Natural killer cell (primary cell): ENCODE results near the gene CLUH. TPM values are rescaled to one million over a fixed set of nuclear protein-coding genes. Genes with fewer than 3 reads are reported as not detected.

Source experiments
- ATAC-seq, 3 donors: fragments of 150-1000 bp in 2 of 3; fragments of 200-7000 bp in 1 of 3; cut with Tn5 transposase; 1 replicate in 1 of 3; 2 replicates in 2 of 3; pipeline ENCODE4 v1.10.0; 2021; ENCODE audit warnings: mild to moderate bottlenecking in 2 of 3, moderate library complexity in 2 of 3
- DNase-seq, 2 donors: peaks; one replicate each; pipeline versions ENCODE4 v3.0.0 to v3.0.0-alpha.2; 2013 to 2021; ENCODE audit warnings: mixed read lengths in 1 of 2
- H3K27ac ChIP-seq: one replicate; pipeline ENCODE4 v1.5.1; 2013; ENCODE audit warnings: mild to moderate bottlenecking, low read length
- H3K27me3 ChIP-seq: one replicate; pipeline ENCODE4 v1.6.1; 2013; ENCODE audit warnings: low read length; ENCODE audit not compliant: control insufficient read depth, insufficient read depth
- H3K36me3 ChIP-seq: one replicate; pipeline ENCODE4 v1.6.1; 2013; ENCODE audit warnings: low read length; ENCODE audit not compliant: control insufficient read depth, insufficient read depth
- H3K4me1 ChIP-seq: one replicate; pipeline ENCODE4 v1.6.1; 2013; ENCODE audit warnings: low read length; ENCODE audit not compliant: control insufficient read depth, insufficient read depth
- H3K4me3 ChIP-seq: one replicate; pipeline ENCODE4 v1.5.1; 2013; ENCODE audit warnings: low read length
- H3K9me3 ChIP-seq: one replicate; pipeline ENCODE4 v1.6.1; 2013; ENCODE audit warnings: low read length; ENCODE audit not compliant: control insufficient read depth, insufficient read depth
- H3K27ac Mint-ChIP-seq, 2 donors: one replicate each; pipeline ENCODE4 v1.8.0; 2022; ENCODE audit warnings: mild to moderate bottlenecking in 2 of 2, mixed read lengths in 2 of 2, moderate library complexity in 1 of 2
- H3K27me3 Mint-ChIP-seq, 2 donors: one replicate each; pipeline ENCODE4 v1.8.0; 2022; ENCODE audit warnings: low read depth in 2 of 2, mixed read lengths in 2 of 2
- H3K36me3 Mint-ChIP-seq: one replicate; pipeline ENCODE4 v1.8.0; 2022; ENCODE audit warnings: mixed read lengths
- H3K4me1 Mint-ChIP-seq, 2 donors: one replicate each; pipeline ENCODE4 v1.8.0; 2022; ENCODE audit warnings: mixed read lengths in 2 of 2
- H3K4me3 Mint-ChIP-seq: one replicate; pipeline ENCODE4 v1.8.0; 2022; ENCODE audit warnings: mild to moderate bottlenecking, moderate library complexity, mixed read lengths
- H3K9me3 Mint-ChIP-seq, 2 donors: one replicate each; pipeline ENCODE4 v1.8.0; 2022; ENCODE audit warnings: mixed read lengths in 2 of 2
- WGBS: methylation state at CpG from one replicate; pipeline ENCODE4 v1.1.7; 2013; ENCODE audit warnings: missing lambda C conversion rate; ENCODE audit not compliant: insufficient coverage; 5-methylcytosine and 5-hydroxymethylcytosine counted together
- intact Hi-C: fragments of 100-400 bp; cut with micrococcal nuclease; formaldehyde crosslinking; loops from one replicate; pipeline ENCODE4 v1.14.2; 2022
- total RNA-seq, 4 donors: library from RNA; stranded (reverse); fragments of 120-200 nt in 1 of 4; gene quantifications; one replicate each; pipeline versions ENCODE4 v1.2.3 to v1.2.4, GENCODE V29; 2013 to 2022
- TF ChIP-seq, protein P1 (sequence below): fragments of 200-600 bp; IDR thresholded peaks from one replicate; pipeline ENCODE4 v1.8.0; 2022; ENCODE audit warnings: antibody characterized with exemption

The CLUH gene
- total RNA-seq, 3 donors from 2014 or later (not counting 1 experiment from before 2014, with no cell fraction given) = 34.6 to 43.5 (median 42.1) TPM

DNA sequence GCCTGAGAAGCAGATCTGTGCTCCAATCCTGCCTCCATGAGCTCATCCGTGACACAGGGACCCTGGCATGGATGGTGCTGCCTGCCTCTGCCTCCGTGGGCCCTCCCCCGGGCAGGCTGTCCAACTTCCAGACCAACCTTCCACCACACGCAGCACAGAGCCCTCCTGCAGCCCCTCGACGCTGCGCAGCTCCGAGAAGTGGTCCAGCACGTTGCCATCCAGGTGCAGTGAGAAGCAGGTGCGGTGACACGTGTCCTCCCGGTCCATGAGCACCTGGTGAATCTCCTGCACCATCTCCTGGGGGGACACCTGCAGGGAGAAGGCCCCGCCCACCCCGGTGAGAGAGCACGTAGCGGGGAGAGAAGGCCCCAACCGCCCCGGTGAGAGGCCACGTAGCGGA is 8.4 kb downstream of the CLUH start:
- 97% methylated on average over 20 of the region's 20 CpGs for WGBS
- Histone ChIP-seq H3K9me3 (no peaks in the 10 kb centered on the region), H3K36me3 (peaks cover 33% of the 10 kb centered on the region), H3K27ac (no peak overlapping the region), H3K4me1 (peaks cover 42% of the 10 kb centered on the region), H3K27me3 (no peaks in the 10 kb centered on the region), H3K4me3 (no peak overlapping the region)
- no peaks in the 10 kb centered on the region for H3K27me3 Mint-ChIP-seq
- H3K9me3 Mint-ChIP-seq = no peaks in the 10 kb centered on the region
- ATAC-seq (no peak), DNase-seq (no peak)
- TF ChIP-seq, protein P1, sequence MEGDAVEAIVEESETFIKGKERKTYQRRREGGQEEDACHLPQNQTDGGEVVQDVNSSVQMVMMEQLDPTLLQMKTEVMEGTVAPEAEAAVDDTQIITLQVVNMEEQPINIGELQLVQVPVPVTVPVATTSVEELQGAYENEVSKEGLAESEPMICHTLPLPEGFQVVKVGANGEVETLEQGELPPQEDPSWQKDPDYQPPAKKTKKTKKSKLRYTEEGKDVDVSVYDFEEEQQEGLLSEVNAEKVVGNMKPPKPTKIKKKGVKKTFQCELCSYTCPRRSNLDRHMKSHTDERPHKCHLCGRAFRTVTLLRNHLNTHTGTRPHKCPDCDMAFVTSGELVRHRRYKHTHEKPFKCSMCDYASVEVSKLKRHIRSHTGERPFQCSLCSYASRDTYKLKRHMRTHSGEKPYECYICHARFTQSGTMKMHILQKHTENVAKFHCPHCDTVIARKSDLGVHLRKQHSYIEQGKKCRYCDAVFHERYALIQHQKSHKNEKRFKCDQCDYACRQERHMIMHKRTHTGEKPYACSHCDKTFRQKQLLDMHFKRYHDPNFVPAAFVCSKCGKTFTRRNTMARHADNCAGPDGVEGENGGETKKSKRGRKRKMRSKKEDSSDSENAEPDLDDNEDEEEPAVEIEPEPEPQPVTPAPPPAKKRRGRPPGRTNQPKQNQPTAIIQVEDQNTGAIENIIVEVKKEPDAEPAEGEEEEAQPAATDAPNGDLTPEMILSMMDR = no peak
- no peaks in the 10 kb centered on the region for H3K36me3 Mint-ChIP-seq
- intact Hi-C loops = no loop called here
- H3K27ac Mint-ChIP-seq = no peak overlapping the region
- H3K4me1 Mint-ChIP-seq = peaks cover 6 to 17% of the 10 kb centered on the region in 2 donors
- no peak overlapping the region for H3K4me3 Mint-ChIP-seq

DNA sequence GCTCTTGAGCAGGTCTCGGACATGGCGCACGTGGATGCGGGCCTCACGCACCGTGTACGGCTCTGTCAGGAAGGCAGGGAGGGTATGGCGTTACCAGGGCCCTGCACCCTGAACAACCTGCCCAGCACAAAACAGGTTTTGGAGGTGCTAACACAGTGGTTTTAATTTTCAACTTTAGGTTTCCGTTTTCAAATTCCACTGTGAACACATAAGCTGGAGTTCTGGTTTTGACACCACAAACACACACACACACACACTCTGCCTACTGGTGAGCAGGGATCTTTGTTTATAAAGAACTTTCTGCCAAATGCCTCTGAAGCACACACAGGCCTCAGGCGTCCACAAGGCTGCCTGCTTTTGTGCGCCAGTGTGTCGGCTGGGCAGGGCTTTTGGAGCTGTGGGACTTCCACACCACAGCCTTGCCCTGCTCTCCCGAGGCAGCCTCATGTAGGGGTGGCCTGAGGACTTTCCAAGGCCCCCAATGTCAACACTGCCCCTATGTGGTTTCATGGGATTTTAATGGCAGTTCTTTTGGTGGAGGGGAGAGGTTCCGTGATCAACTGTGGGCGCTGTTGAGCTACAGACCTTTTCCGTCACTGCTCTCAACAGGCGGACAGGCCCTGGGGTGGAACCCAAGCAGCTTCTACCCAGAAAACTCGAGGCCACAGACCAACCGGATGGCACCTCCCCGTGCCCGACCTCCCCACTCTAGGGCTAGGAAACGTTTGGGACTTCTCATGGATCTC is 9.4 kb downstream of the CLUH start:
- TF ChIP-seq, protein P1 = no peak
- H3K36me3 ChIP-seq = peaks cover 37% of the 10 kb centered on the region
- intact Hi-C loops = no loop called here
- no peaks in the 10 kb centered on the region for H3K27me3 ChIP-seq
- no peaks in the 10 kb centered on the region for H3K36me3 Mint-ChIP-seq
- no peak overlapping the region for H3K4me3 Mint-ChIP-seq
- DNase-seq = no peak
- peaks cover 6 to 15% of the 10 kb centered on the region in 2 donors for H3K4me1 Mint-ChIP-seq
- no peaks in the 10 kb centered on the region for H3K27me3 Mint-ChIP-seq
- ATAC-seq = peak; percentile 30 to 55 (median 38)
- no peak overlapping the region for H3K27ac ChIP-seq
- no peaks in the 10 kb centered on the region for H3K9me3 Mint-ChIP-seq
- no peaks in the 10 kb centered on the region for H3K9me3 ChIP-seq
- H3K4me3 ChIP-seq = no peak overlapping the region
- peaks cover 36% of the 10 kb centered on the region for H3K4me1 ChIP-seq
- 86% methylated on average over 22 of the region's 22 CpGs for WGBS
- H3K27ac Mint-ChIP-seq = no peak overlapping the region

DNA sequence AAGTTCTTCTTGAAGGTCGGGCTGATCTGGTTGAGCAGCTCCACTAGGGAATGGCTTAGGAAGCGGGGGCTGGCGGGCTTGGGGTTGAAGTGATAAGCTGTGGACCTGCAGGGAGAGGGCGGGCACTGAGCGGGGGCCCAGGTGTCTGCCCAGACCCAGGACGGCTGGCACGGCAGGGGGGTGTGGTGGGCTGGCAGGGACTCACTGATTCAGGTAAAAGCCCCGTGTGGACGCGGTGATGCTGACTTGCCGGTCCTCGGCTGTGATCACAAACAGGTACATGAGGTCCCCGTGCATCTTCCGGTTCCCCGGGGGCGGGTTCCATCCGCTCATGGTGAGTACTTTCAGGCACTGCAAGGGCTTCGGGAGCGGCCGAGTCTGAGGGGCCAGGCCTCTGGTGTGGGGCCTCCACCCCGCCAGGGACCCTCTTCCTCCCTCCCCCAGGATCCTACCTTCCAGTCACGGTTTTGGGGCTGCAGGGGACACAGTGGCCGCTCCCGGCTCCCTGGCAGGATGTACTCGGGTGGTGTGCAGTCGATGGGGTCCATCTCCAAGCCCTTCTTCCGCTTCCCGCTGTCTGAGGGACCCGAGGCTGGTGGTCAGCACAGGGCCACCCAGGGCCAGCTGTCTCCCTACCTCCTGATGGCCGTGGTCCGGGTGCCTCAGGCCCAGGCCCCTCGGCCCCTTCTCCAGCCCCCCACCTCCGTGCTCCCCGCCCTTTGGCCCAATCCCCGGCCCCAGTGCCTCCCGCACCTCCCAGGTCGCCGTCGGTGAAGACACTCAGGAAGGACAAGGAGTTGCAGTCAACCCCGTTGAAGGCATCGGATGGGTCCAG is 10.2 kb downstream of the CLUH start:
- DNase-seq (no peak), ATAC-seq (no peak)
- Mint-ChIP-seq H3K36me3 (no peaks in the 10 kb centered on the region), H3K27ac (no peak overlapping the region), H3K27me3 (no peaks in the 10 kb centered on the region), H3K4me3 (no peak overlapping the region), H3K4me1 (peaks cover 6 to 12% of the 10 kb centered on the region in 2 donors), H3K9me3 (no peaks in the 10 kb centered on the region)
- TF ChIP-seq, protein P1 = no peak
- Histone ChIP-seq H3K4me3 (no peak overlapping the region), H3K36me3 (peaks cover 42% of the 10 kb centered on the region), H3K27me3 (no peaks in the 10 kb centered on the region), H3K9me3 (no peaks in the 10 kb centered on the region), H3K4me1 (peaks cover 36% of the 10 kb centered on the region), H3K27ac (no peak overlapping the region)
- intact Hi-C loops = no loop called here
- WGBS = 95% methylated on average over 41 of the region's 41 CpGs
